Thyroid gland (tissue), 4 donors: ENCODE measurements around the gene NCKAP5.
A peak's percentile ranks its signal among the peaks of the same experiment; 100 is the strongest.

Experiments
- POLR2A ChIP-seq, 2 donors: fragments of 450-650 bp; IDR thresholded peaks; one replicate each; pipeline ENCODE4 v1.6.1; 2017; ENCODE audit warnings: antibody characterized with exemption in 2 of 2, mild to moderate bottlenecking in 2 of 2, moderate library complexity in 1 of 2
- TF ChIP-seq, protein P1 (sequence below), 6 experiments: fragments of 200-600 bp in 3 of 6; fragments of 450-650 bp in 3 of 6; sonication (generic) in 3 of 6; IDR thresholded peaks; one replicate each; pipeline ENCODE4 v1.5.1; 2016 to 2019; ENCODE audit warnings: antibody characterized with exemption in 6 of 6, mild to moderate bottlenecking in 2 of 6, inconsistent platforms in 1 of 6, moderate library complexity in 1 of 6

DNA sequence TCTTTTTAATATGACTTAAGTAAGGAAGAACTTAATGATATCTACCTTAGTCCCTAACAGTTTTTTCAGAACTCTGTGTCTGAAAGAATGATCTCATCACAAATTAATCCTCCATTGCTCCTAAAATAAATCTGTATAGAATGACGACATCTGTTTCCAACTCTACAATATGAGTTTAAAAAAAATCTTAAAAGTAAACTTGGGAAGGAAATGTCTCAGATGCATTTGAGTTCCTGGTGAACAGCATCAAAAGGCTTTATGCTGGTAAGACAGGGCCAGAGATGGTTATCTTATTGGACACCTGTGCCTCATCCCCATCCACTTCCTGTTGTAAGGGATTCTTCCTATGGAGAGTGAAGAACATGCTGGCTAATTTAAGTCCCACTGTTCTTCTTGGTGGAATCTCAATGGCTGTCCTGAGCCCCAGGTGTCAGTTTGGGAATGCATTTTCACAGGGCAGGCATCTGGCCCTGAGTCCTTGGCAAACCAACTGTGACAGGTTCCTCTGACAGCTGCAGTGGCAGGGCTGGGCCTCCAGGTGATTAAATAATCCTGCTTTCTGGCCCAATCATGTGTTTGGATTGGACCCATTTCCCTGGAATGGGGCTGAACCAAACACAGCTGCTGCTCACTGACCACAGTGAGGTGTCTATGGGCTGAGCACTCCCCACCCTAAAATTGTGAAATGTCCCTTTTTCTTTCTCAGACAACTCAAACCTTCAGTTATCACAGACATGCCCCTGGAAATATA lies 12.9 kb upstream of the NCKAP5 start:
- TF ChIP-seq, protein P1, sequence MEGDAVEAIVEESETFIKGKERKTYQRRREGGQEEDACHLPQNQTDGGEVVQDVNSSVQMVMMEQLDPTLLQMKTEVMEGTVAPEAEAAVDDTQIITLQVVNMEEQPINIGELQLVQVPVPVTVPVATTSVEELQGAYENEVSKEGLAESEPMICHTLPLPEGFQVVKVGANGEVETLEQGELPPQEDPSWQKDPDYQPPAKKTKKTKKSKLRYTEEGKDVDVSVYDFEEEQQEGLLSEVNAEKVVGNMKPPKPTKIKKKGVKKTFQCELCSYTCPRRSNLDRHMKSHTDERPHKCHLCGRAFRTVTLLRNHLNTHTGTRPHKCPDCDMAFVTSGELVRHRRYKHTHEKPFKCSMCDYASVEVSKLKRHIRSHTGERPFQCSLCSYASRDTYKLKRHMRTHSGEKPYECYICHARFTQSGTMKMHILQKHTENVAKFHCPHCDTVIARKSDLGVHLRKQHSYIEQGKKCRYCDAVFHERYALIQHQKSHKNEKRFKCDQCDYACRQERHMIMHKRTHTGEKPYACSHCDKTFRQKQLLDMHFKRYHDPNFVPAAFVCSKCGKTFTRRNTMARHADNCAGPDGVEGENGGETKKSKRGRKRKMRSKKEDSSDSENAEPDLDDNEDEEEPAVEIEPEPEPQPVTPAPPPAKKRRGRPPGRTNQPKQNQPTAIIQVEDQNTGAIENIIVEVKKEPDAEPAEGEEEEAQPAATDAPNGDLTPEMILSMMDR (IDR thresholded peaks at IDR 0.05), result peak in 2 of 6 experiments; percentile 10 to 15
- TF ChIP-seq POLR2A (IDR thresholded peaks at IDR 0.05), result no peak
